H54 (cell line): Measurements from ENCODE around the gene CLTCL1.
"Not testable (repeated sequence)": the region's sequence is repeated elsewhere in the genome, so short reads cannot be mapped to it uniquely, and the experiment has no call there.

Experiments used
- DNase-seq: peaks from one replicate; pipeline ENCODE4 v3.0.0; 2011; ENCODE audit warnings: low spot score, mixed read lengths; ENCODE audit not compliant: insufficient read length
- FAIRE-seq: peaks from 3 replicates; lab custom pipeline; 2011; peaks lifted over from hg19 to GRCh38; lab: Jason Lieb, UNC
- POLR2A ChIP-seq: IDR thresholded peaks from 2 replicates; pipeline ENCODE4 v1.6.1; 2011; ENCODE audit warnings: low read depth, mild to moderate bottlenecking, low read length

CLTCL1 gene

DNA sequence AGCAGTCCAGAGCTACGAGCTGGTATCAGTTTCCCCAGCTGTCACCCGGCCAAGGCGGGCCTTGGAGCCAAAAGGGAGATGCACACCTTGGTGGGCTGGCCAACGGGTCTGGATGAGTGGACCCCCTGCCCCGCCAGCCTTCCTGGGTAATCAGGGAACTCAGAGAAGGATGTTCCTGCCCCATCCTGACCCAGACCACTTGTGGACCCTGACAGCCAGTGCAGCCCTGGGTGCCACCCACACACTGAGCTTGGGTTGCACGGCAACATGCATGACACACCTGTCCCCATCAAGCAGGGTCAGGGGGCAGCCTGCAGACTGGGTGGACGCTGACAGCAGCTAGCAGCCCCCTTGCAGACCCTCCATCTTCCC is 121.6 kb downstream of the CLTCL1 start:
- no peak for TF ChIP-seq POLR2A
- FAIRE-seq, result no peak
- no peak for DNase-seq

- DNase-seq (no peak), FAIRE-seq (no peak)
- no peak for TF ChIP-seq POLR2A
Measured at GRCh38 chr22:19169002-19169946, 122.2 kb downstream of the CLTCL1 start.

DNA sequence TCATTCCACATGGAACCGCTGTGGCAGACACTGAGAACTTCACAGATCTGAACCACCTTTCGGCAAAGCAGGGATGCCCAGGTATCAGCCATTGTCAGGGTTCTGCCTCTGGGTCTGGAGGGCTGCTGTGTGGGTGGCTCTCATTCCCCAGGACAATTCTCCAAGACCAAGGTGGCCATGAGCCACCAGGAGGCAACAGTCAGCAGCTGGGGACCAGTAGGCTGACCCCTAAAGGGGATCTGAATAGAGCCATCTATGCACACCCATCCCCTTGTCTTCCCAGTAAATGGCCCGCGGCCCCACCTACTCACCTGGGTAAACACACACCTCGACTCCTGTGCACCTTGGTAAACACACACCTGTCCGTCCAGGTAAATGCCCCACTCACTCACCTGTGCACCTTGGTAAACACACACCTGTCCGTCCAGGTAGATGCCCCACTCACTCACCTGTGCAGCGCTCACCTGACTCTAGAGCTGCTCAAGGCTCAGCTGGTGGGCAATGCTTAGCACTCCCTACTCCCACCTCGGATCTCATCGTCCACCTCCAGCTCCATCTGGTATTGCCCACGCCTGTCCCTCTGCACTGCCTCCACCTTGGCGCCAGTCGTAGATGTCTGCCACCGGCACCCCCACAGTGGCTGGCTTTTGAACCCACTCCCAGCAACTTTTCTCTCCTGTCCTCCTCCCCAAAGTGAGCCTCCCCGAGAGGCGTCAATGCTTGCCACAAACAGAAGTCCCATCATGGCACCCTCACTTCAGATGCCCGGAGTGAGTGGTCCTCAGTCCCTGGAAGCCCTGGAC is 123.2 kb downstream of the CLTCL1 start:
- DNase-seq, result no peak
- no peak for FAIRE-seq

GRCh38 chr22:19167106-19167869 is 124.2 kb downstream of the CLTCL1 start:
- no peak for FAIRE-seq
- TF ChIP-seq POLR2A, result no peak
- DNase-seq, result no peak

More for the DNA sequence above, 123.2 kb downstream of the CLTCL1 start:
- no peak for TF ChIP-seq POLR2A

GRCh38 chr22:19166421-19166820 is 125.1 kb downstream of the CLTCL1 start:
- TF ChIP-seq POLR2A, result no peak
- no peak for FAIRE-seq

DNA sequence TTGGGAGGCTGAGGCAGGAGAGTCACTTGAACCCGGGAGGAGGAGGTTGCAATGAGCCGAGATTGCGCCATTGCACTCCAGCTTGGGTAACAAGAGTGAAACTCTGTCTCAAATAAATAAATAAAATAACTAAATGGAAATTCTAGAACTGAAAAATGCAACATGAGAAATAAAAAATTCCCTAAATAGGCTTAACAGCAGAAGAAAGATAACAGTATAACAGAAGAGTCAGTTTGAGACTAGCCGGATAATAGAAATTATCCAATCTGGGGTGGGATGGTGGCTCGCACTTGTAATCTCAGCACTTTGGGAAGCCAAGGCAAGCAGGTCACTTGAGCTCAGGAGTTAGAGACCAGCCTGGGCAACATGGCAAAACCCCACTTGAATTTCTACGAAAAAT is 127.1 kb downstream of the CLTCL1 start:
- DNase-seq, result no peak
- FAIRE-seq, result no peak
- TF ChIP-seq POLR2A, result no peak

More at GRCh38 chr22:19166421-19166820, 125.1 kb downstream of the CLTCL1 start:
- no peak for DNase-seq

DNA sequence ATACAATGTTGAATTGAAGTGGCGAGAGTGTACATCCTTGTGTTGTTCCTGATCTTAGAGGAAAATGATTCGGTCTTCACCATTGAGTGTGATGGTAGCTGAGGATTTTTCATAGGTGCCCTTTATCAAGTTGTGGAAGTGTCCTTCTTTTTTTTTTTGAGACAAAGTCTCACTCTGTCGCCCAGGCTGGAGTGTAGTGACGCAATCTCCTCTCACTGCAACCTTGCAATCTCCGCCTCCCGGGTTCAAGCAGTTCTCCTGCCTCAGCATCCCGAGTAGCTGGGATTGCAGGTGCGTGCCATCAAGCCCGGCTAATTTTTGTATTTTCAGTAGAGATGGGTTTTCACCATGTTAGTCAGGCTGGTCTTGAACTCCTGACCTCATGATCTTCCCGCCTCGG is 132.9 kb downstream of the CLTCL1 start:
- not testable (repeated sequence) for FAIRE-seq, DNase-seq

DNA sequence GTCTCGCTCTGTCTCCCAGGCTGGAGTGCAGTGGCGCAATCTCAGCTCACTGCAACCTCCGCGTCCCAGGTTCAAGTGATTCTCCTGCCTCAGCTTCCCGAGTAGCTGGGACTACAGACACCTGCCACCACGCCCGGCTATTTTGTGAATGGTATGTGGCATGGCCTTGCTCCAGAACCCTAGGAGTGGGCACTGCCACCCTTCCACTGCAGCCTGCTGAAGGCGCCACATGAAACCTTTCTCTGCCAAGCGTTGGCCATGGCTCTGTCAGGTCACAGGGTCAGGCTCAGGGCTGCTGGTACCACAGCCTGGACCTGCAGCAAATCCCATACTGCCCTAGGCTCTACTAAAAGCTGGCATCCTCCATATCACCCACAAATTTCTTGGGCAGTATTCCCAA is 135.4 kb downstream of the CLTCL1 start:
- not testable (repeated sequence) for DNase-seq, FAIRE-seq

GRCh38 chr22:19152942-19153883 is 138.3 kb downstream of the CLTCL1 start:
- TF ChIP-seq POLR2A, result no peak
- DNase-seq, result no peak
- FAIRE-seq, result no peak

- TF ChIP-seq POLR2A, result no peak
- no peak for FAIRE-seq
- no peak for DNase-seq
Measured at GRCh38 chr22:19151329-19152191, 140.0 kb downstream of the CLTCL1 start.

- TF ChIP-seq POLR2A, result no peak
- no peak for FAIRE-seq
- no peak for DNase-seq
Measured at GRCh38 chr22:19150482-19151328, 140.8 kb downstream of the CLTCL1 start.
